ENCODE data around the gene NARS2.
"Not testable (repeated sequence)": the region's sequence is repeated elsewhere in the genome, so short reads cannot be mapped to it uniquely, and the experiment has no call there.

The NARS2 gene

GRCh38 chr11:78574386-78575381 is at the start of gene NARS2:
TSS of gene NARS2 (minus strand) at chr11:78574864. CDS start at chr11:78574488, 376 bp downstream.
- DNase-seq (ENCODE audit: low spot score), result peak; percentile 84

GRCh38 chr11:78622666-78623065 is 48.0 kb upstream of the NARS2 start:
- DNase-seq (ENCODE audit: low spot score), result no peak

GRCh38 chr11:78620159-78620558 is 45.5 kb upstream of the NARS2 start:
- no peak for DNase-seq (ENCODE audit: low spot score)

GRCh38 chr11:78615724-78616123 is 41.1 kb upstream of the NARS2 start:
- DNase-seq (ENCODE audit: low spot score), result no peak

GRCh38 chr11:78613378-78613813 is 38.7 kb upstream of the NARS2 start:
- no peak for DNase-seq (ENCODE audit: low spot score)

DNA sequence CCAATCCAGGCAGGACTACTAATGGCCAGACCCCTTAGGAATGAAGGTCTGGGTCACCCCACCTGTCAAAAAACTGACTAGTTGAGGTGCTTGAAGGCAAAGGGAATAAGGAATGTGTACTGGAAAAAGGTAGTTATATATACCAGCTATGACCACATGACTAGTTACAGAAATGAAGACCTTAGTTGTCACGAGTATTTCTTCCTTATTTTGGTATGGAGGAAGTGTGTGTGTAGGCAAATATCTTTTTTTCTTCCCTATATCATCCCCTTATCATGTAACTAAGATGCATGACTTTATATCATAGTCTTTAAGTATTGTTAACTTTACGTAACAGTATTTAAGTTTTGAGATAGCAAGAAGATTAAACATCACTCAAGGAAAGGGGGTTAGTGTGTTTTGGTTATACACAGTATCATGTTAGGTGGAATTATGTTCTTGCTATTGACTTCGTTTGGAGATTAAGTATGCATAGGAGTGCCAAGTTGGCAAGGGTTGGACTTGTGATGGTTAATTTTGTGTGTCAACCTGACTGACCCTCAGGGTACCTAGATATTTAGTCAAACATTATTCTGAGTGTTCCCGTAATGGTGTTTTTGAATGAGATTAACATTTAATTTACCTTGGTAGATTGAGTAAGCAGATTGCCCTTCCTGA is 38.2 kb upstream of the NARS2 start:
- no peak for DNase-seq (ENCODE audit: low spot score)

- DNase-seq (ENCODE audit: low spot score), result not testable (repeated sequence)
Observed at GRCh38 chr11:78609321-78609720, 34.7 kb upstream of the NARS2 start.

DNA sequence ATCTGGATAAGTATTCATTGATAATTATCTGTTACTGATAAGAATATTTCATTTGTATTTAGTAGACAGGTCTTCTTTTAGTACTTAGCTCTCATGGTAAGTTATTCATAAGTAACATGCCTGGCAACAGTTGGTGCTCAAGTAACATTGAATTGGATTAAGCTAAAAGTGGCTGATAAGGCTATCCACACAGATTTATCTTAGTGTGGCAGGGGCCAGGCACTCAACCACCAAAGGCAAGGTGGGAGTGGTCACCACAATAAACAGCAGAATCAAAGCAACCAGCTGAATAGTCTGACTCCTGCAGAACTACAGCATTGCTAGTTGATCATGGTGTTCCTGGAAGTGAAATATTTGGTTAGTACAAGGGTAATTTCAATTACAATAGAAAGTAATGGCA is 33.0 kb upstream of the NARS2 start:
- DNase-seq (ENCODE audit: low spot score), result no peak

DNA sequence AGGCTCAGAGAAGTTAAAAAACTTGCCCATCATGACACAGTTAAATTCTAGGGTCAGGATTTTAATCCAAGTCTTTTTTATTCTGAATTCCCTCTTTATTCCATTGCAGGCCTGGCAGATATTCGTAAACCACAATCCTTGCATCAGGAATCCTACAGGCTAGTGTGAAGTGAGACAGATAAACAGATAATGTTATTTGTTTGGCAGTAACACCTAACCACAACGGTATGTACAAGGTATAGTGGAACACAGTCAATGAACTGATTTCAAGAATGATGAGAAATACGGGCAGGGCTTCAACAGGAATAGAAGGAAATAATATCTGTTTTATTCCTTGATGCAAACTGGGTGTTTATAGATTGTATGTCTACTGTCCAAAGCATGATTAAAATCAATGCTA is 32.0 kb upstream of the NARS2 start:
- DNase-seq (ENCODE audit: low spot score), result no peak

DNA sequence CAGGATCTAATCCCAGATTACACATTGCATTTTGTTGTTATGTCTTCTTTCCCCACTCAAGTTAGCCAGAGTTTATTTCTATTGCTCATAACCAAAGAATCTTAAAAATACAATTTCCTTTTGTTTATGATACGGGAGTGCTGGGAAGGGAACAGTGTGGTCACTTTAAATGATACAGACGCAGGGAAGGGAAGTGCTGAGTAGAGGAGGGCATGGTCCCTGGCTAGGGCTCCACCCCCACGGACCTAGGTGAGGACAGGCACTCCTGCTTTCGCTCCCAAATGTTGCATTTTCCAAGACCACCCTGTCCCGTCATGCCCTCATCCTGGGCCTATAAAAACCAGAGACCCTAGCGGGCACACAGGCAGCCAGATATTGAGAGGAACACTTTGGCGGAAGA is 30.6 kb upstream of the NARS2 start:
- no peak for DNase-seq (ENCODE audit: low spot score)

DNA sequence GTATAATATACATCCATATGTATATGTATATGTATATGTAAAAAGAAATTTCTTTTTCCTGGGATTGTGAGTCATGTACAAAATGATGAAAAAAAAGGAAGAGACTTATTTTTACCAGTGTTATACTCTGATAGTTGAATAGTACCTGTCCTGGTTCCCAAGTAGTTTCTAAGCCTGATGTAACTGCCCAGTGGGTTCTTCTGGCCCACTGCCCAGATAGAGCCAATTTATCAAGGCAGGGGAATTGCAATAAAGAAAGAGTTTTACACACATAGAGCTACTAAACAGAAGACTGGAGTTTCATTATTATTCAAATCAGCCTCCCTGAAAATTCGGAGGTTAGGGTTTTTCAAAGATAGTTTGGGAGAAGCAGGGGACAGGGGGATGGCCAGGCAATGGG is 29.1 kb upstream of the NARS2 start:
- DNase-seq (ENCODE audit: low spot score), result no peak

GRCh38 chr11:78602771-78603170 is 28.1 kb upstream of the NARS2 start:
- not testable (repeated sequence) for DNase-seq (ENCODE audit: low spot score)

DNA sequence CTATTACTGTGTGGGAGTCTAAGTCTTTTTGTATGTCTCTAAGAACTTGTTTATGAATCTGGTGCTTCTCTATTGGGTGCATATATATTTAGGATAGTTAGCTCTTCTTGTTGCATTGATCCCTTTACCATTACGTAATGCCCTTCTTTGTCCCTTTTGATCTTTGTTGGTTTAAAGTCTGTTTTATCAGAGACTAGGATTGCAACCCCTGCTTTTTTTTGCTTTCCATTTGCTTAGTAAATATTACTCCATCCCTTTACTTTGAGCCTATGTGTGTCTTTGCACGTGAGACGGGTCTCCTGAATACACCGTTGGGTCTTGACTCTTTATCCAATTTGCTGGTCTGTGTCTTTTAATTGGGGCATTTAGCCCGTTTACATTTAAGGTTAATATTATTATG is 26.4 kb upstream of the NARS2 start:
- not testable (repeated sequence) for DNase-seq (ENCODE audit: low spot score)

DNA sequence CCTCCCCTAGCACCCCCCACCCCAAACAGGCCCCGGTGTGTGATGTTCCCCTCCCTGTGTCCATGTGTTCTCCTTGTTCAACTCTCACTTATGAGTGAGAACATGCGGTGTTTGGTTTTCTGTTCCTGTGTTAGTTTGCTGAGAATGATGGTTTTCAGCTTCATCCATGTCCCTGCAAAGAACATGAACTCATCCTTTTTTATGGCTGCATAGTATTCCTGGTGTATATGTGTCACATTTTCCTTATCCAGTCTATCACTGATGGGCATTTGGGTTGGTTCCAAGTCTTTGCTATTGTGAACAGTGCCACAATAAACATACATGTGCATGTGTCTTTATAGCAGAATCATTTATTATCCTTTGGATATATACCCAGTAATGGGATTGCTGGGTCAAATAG is 22.9 kb upstream of the NARS2 start:
- DNase-seq (ENCODE audit: low spot score), result not testable (repeated sequence)

- DNase-seq (ENCODE audit: low spot score), result no peak
Observed at GRCh38 chr11:78595436-78596130, 20.9 kb upstream of the NARS2 start.

DNA sequence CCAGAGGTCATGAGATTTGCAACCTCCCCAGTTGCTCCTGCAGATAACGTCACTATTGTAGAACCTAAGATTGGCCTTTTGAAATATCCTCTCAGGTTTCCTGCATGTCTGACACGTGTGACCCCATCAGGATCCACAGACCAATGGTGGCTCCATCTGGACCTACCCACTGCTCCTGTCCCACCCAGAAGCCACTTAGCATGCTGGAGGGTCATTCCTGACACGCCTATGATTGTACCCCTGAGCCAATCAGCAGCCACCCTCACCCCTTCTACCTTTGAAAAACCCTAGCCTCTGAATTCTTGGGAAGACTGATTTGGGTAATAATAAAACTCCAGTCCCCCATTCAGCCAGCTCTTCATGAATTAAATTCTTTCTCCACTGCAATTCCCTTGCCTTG is 20.1 kb upstream of the NARS2 start:
- no peak for DNase-seq (ENCODE audit: low spot score)

GRCh38 chr11:78588517-78588916 is 13.9 kb upstream of the NARS2 start:
- no peak for DNase-seq (ENCODE audit: low spot score)

DNA sequence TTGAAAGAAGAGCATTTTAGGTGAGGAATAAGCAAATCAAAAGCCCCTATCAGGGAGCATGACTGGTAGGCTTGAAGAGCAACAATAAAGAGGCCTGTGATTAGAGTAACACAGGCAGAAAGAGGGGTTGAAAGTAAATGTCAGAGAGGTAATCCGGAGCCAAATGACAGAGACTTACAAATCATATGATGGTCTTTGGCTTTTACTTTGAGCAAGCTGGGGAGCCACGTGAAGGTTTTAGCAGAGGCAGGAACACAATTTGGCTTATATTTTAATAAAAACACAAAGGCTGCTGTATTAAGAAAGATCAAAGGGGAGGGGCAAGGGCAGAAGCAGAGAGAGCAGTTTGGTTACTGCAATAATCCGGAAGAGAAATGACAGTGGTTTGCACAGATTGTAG is 12.8 kb upstream of the NARS2 start:
- DNase-seq (ENCODE audit: low spot score), result no peak

GRCh38 chr11:78586452-78587046 is 11.9 kb upstream of the NARS2 start:
- no peak for DNase-seq (ENCODE audit: low spot score)

- DNase-seq (ENCODE audit: low spot score), result no peak
Observed at GRCh38 chr11:78583889-78584288, 9.2 kb upstream of the NARS2 start.

- no peak for DNase-seq (ENCODE audit: low spot score)
Observed at GRCh38 chr11:78577495-78577894, 2.8 kb upstream of the NARS2 start.

DNA sequence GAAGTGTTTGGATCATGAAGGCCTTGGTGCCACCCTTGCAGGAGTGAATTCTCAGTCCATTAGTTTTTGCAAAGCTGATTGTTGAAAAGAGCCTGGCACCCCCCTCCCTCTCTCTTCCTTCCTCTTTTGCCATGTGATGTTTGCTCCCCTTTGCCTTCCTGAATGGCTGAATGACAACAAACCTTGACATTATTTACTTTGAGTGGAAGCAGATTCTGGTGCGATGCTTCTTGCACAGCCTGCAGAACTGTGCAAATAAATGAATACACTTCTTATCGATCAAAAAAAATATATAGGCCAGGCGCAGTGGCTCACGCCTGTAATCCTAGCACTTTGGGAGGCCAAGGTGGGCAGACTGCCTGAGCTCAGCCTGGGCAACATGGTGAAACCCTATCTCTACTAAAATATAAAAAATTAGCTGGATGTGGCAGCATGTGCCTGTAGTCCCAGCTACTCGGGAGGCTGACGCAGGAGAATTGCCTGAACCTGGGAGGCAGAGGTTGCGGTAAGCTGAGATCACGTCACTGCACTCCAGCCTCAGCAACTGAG is 2.0 kb upstream of the NARS2 start:
- no peak for DNase-seq (ENCODE audit: low spot score)
